HUES64 (cell line): ENCODE results near the gene CENPS.
"Not testable (repeated sequence)": the region's sequence is repeated elsewhere in the genome, so short reads cannot be mapped to it uniquely, and the experiment has no call there.

Experiments
- H3K27ac ChIP-seq: 2 replicates; pipeline ENCODE4 v1.7.0; 2013; ENCODE audit warnings: low read depth, low read length, inconsistent platforms
- H3K27me3 ChIP-seq: 2 replicates; pipeline ENCODE4 v1.6.1; 2013; ENCODE audit warnings: mild to moderate bottlenecking, low read length; ENCODE audit not compliant: insufficient read depth
- H3K36me3 ChIP-seq: 2 replicates; pipeline ENCODE4 v1.6.1; 2013; ENCODE audit warnings: mild to moderate bottlenecking, low read length; ENCODE audit not compliant: insufficient read depth
- H3K4me1 ChIP-seq: 2 replicates; pipeline ENCODE4 v1.6.1; 2013; ENCODE audit warnings: mild to moderate bottlenecking, low read length, moderate library complexity; ENCODE audit not compliant: insufficient read depth
- H3K4me3 ChIP-seq: 2 replicates; pipeline ENCODE4 v1.5.1; 2013; ENCODE audit warnings: mild to moderate bottlenecking, low read length, moderate library complexity
- H3K9ac ChIP-seq: 2 replicates; pipeline ENCODE4 v1.6.1; 2013; ENCODE audit warnings: mild to moderate bottlenecking, low read depth, low read length
- H3K9me3 ChIP-seq: 2 replicates; pipeline ENCODE4 v1.6.1; 2013; ENCODE audit warnings: low read depth, low read length; ENCODE audit not compliant: insufficient read depth
- WGBS: fragments of 150-250, 120-280 bp; methylation state at CpG from one replicate; pipeline ENCODE4 v1.1.7; 2013; ENCODE audit warnings: missing lambda C conversion rate; 5-methylcytosine and 5-hydroxymethylcytosine counted together

Gene CENPS

GRCh38 chr1:10451287-10451686 is 21.1 kb downstream of the CENPS start:
- Histone ChIP-seq H3K36me3 (no peaks in the 10 kb centered on the region), H3K27ac (peak overlapping the region; percentile 55; the same call in 1 of the 2 replicates), H3K9ac (no peak overlapping the region), H3K4me3 (no peak overlapping the region), H3K9me3 (no peaks in the 10 kb centered on the region), H3K27me3 (no peaks in the 10 kb centered on the region), H3K4me1 (peaks cover 24% of the 10 kb centered on the region)
- WGBS: 13% methylated on average over 10 of the region's 10 CpGs

GRCh38 chr1:10456048-10456447 is 25.8 kb downstream of the CENPS start:
- H3K27ac ChIP-seq: no peak overlapping the region
- H3K4me1 ChIP-seq: peaks cover 10% of the 10 kb centered on the region
- H3K36me3 ChIP-seq: peaks cover 28% of the 10 kb centered on the region
- H3K4me3 ChIP-seq: no peak overlapping the region
- 89% methylated on average over 5 of the region's 5 CpGs for WGBS
- no peaks in the 10 kb centered on the region for H3K9me3 ChIP-seq
- no peaks in the 10 kb centered on the region for H3K27me3 ChIP-seq
- H3K9ac ChIP-seq: no peak overlapping the region

GRCh38 chr1:10456661-10457060 is 26.4 kb downstream of the CENPS start:
- H3K9me3 ChIP-seq: no peaks in the 10 kb centered on the region
- no peaks in the 10 kb centered on the region for H3K27me3 ChIP-seq
- peaks cover 35% of the 10 kb centered on the region for H3K36me3 ChIP-seq
- WGBS: 90% methylated on average over 6 of the region's 7 CpGs
- no peak overlapping the region for H3K4me3 ChIP-seq
- H3K9ac ChIP-seq: no peak overlapping the region
- H3K4me1 ChIP-seq: peaks cover 4% of the 10 kb centered on the region
- H3K27ac ChIP-seq: no peak overlapping the region

GRCh38 chr1:10457462-10457861 is 27.2 kb downstream of the CENPS start:
- H3K27me3 ChIP-seq, H3K9ac ChIP-seq, H3K4me3 ChIP-seq, H3K9me3 ChIP-seq, H3K4me1 ChIP-seq, H3K27ac ChIP-seq: not testable (repeated sequence)
- 94% methylated on average over 7 of the region's 7 CpGs for WGBS
- peaks cover 40% of the 10 kb centered on the region for H3K36me3 ChIP-seq

GRCh38 chr1:10457875-10458274 is 27.6 kb downstream of the CENPS start:
- no peak overlapping the region for H3K27ac ChIP-seq
- H3K36me3 ChIP-seq: peaks cover 44% of the 10 kb centered on the region
- no peaks in the 10 kb centered on the region for H3K9me3 ChIP-seq
- no peaks in the 10 kb centered on the region; the same call in 1 of the 2 replicates for H3K4me1 ChIP-seq
- H3K27me3 ChIP-seq: no peaks in the 10 kb centered on the region
- H3K9ac ChIP-seq: no peak overlapping the region
- 94% methylated on average over 9 of the region's 9 CpGs for WGBS
- no peak overlapping the region for H3K4me3 ChIP-seq

- H3K4me1 ChIP-seq: no peaks in the 10 kb centered on the region; the same call in 1 of the 2 replicates
- no peak overlapping the region for H3K27ac ChIP-seq
- 88% methylated on average over 3 of the region's 3 CpGs for WGBS
- no peak overlapping the region for H3K4me3 ChIP-seq
- no peak overlapping the region for H3K9ac ChIP-seq
- no peaks in the 10 kb centered on the region for H3K9me3 ChIP-seq
- H3K36me3 ChIP-seq: peaks cover 54% of the 10 kb centered on the region
- H3K27me3 ChIP-seq: no peaks in the 10 kb centered on the region
Observed at GRCh38 chr1:10459184-10459583, 29.0 kb downstream of the CENPS start.

- Histone ChIP-seq H3K9me3 (no peaks in the 10 kb centered on the region), H3K27ac (no peak overlapping the region), H3K27me3 (no peaks in the 10 kb centered on the region), H3K9ac (no peak overlapping the region), H3K36me3 (peaks cover 76% of the 10 kb centered on the region), H3K4me1 (no peaks in the 10 kb centered on the region; the same call in 1 of the 2 replicates), H3K4me3 (no peak overlapping the region)
- WGBS: 96% methylated on average over 2 of the region's 2 CpGs
Observed at GRCh38 chr1:10467078-10467477, 36.8 kb downstream of the CENPS start.

GRCh38 chr1:10470043-10470442 is 39.8 kb downstream of the CENPS start:
- peaks cover 5% of the 10 kb centered on the region for H3K4me1 ChIP-seq
- no peak overlapping the region for H3K4me3 ChIP-seq
- H3K36me3 ChIP-seq: peaks cover 49% of the 10 kb centered on the region
- no peaks in the 10 kb centered on the region for H3K27me3 ChIP-seq
- H3K27ac ChIP-seq: no peak overlapping the region
- H3K9ac ChIP-seq: no peak overlapping the region
- 100% methylated on average over 3 of the region's 4 CpGs for WGBS
- no peaks in the 10 kb centered on the region for H3K9me3 ChIP-seq

GRCh38 chr1:10471411-10472219 is 41.4 kb downstream of the CENPS start:
- Histone ChIP-seq H3K9me3 (no peaks in the 10 kb centered on the region), H3K36me3 (peaks cover 33% of the 10 kb centered on the region), H3K4me3 (peak overlapping the region; percentile 92), H3K27me3 (no peaks in the 10 kb centered on the region), H3K9ac (peak overlapping the region; percentile 84), H3K27ac (peak overlapping the region; percentile 63; the same call in 1 of the 2 replicates), H3K4me1 (peaks cover 12% of the 10 kb centered on the region)
- WGBS: 3% methylated on average over 22 of the region's 23 CpGs

- Histone ChIP-seq H3K36me3 (peaks cover 25% of the 10 kb centered on the region), H3K4me3 (peak within 1 kb of the TSS; percentile 92), H3K9ac (peak within 1 kb of the TSS; percentile 84), H3K4me1 (peaks cover 12% of the 10 kb centered on the region), H3K27ac (peak within 1 kb of the TSS; percentile 63; the same call in 1 of the 2 replicates), H3K27me3 (no peaks in the 10 kb centered on the region), H3K9me3 (no peaks in the 10 kb centered on the region)
- WGBS: 1% methylated on average over 57 of the region's 59 CpGs
Observed at GRCh38 chr1:10472220-10473144, 42.2 kb downstream of the CENPS start, which contains the start of gene DFFA. Gene DFFA (minus strand): TSS chr1:10472529. CDS start chr1:10472458, 71 bp downstream.
